Measurements from ENCODE around the gene TXNL1.
"Not testable (repeated sequence)": the region's sequence is repeated elsewhere in the genome, so short reads cannot be mapped to it uniquely, and the experiment has no call there.

The TXNL1 gene

DNA sequence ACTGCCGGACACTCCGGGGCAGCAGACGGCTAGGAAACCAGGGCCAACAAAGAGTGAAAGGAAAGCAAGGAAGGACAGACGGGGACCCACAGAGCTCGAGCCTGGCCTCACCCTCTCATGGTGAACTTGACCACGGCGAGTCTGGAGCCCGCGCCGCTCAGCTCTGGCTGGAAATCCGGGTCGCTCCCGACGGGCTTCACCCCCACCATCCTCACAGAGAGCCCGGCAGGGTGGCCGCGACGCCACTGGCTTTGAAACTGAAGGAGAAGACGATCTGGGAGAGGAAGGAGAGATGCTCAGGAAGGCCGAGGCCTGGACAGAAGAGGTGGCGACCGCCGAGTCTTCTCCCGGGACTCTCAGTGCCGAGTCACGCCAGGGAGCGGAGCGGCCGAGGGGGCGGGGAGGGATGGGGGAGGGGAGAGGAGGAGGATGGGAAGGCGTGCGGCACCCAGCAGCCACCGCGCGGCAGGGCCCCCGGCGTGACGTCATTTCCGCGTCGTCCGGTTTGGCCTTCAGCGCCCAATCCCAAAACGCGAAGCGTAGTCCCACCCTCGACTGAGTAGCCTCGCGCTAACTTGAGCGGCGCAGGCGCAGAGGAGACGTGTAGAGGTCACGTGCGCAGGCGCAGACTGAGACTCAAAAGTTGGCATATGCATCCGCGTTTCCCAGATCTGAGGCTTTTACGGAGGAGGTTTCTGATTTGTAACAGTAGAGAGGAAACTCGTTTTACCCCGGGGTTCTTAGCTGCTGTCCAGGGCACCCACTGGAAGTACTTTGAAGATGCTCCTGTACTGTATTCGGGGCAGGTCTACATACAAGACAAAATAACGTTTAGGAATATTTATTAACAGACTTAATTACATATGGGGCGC, at the start of gene TXNL1:
Gene TXNL1 (minus strand): TSS at position 361 of the 872 bp plus-strand sequence. CDS start 152 bp downstream, at position 209.
- DNase-seq = peak; percentile 92

GRCh38 chr18:56684277-56684676, 45.9 kb upstream of the TXNL1 start:
- DNase-seq = no peak

DNA sequence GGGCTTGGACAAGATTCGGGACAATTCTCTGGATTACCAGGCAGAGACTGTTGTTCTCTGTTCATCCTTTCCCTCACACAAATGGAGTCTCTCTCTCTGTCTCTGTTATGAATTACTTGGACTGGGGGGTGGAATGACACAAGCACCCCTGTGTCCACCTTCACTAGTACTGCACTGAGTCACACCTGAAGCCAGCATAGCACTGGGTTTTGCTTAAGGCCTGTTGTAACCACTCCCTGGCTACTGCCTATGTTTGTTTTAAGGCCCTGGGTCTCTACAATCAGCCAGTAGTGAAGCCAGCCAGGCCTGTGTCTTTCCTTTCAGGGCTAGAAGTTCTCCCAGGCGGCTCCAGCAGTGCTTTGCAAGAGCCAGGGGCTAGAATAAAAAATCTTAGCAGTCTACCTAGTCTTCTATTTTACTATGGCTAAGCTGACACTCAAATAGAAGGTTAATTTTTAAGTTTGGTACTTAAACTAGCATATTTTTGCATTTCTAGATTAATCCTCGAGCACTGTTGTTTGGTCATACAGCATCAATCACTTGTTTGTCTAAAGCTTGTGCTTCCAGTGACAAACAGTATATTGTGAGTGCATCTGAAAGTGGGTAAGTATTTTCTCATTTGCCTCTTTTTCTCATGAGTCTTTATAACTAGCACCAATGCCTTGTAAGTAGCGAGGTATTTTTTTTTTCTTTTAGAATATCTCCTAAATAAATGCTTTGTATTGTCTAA, 40.6 kb upstream of the TXNL1 start:
- DNase-seq = no peak

- no peak for DNase-seq
These were observed 38.2 kb upstream of the TXNL1 start for GRCh38 chr18:56676639-56677038.

DNA sequence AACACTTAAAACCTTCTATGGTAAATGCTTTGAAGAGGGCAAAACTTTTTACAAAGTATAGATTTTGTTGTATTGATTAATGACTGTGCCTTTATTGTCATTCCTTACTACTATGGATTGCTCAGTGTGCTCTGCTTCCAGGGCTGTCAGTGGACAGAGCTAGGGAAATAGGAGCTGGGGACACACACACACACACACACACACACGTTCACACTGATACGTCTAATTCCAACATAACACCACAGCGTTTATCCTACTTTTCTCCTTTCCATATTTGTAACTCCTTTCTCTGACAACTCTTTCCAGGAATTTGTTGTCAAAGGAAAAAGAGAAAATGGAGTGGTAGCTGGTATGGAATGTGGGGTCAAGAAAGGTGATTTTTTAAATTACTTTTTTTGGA, 34.6 kb upstream of the TXNL1 start:
- no peak for DNase-seq

DNA sequence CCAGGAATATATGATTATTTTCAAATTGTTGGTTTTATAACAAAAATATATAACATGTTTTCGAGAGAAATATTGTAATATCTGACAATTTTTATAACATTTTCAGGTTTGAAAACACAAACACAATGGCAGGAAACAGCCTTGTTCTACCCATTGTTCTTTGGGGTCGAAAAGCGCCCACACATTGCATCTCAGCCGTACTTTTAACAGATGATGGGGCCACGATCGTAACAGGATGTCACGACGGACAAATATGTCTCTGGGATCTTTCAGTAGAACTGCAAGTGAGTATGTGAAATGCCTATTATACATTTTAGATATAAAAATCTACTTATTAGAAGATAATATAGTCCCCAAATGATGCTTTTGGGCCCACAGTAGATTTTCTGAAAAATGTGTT, 34.0 kb upstream of the TXNL1 start:
- no peak for DNase-seq

- no peak for DNase-seq
These were observed 24.5 kb upstream of the TXNL1 start for GRCh38 chr18:56662902-56663301.

DNA sequence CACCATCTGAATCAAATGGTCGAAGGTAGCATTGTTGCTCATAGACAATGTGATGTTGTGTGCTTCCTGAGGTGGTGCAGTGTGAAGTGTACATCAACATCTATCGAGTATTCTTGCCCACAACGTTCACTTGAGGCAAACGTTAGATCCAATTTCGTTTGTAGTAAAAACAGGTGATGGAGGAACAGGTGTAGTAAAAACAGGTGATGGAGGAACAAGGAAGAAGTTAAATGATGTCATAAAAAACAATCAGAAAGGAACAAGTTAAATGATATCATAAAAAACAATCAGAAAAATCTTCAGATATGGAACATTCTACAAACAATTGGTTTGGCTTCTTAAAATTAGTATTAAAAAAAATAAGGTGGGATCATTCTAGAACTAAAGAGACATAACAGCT, 24.1 kb upstream of the TXNL1 start:
- no peak for DNase-seq

DNA sequence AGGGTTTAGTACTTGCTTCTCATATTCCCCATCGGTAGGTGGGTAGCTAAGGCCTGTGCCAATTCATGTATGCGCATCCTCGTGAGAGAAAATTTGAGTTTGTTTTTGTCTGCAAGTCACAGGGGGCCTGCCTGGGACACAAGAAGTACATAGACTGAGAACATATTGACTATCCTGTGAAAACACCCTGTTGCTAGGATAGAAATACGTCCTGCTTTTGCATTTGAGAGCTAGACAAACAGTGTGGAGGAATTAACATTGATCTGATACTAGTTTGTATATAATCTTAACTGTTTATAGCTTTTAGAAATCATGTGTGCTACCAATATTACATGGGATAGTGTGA, 23.6 kb upstream of the TXNL1 start:
- DNase-seq = no peak

DNA sequence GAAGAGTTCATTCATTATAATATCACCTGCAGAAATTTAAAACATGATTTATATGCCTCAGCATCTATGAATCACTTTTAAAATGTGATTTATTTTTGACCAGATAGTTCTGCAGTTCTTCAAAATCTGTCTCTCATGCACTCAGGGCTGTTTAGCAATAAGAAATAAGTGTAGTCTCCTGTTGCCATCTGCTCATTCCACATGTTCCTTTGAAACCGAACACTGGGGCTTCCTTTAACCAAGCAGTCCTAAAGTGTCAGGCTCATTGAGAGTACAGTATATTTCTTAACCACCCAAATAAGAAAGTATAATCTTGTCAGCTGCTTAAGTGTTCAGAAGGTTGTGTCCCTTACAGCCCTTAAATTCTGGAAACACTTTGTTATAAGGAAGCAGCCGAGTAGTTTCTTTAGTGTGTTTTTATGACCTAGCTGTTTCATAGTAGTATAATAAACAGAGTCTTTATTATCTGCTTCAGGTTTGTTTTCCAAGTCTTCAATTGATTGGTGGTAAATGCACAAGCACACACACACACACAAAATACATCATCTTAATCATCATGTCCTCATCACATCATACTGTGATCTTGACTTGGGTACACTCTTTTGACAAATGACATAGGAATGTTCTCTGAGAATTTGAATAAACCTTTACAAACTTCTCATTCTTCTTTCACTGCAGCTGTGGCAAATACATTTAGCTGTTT, 23.1 kb upstream of the TXNL1 start:
- DNase-seq = no peak

- DNase-seq = no peak
These were observed 22.3 kb upstream of the TXNL1 start for GRCh38 chr18:56660655-56661054.

GRCh38 chr18:56659111-56659510, 20.7 kb upstream of the TXNL1 start:
- no peak for DNase-seq

DNA sequence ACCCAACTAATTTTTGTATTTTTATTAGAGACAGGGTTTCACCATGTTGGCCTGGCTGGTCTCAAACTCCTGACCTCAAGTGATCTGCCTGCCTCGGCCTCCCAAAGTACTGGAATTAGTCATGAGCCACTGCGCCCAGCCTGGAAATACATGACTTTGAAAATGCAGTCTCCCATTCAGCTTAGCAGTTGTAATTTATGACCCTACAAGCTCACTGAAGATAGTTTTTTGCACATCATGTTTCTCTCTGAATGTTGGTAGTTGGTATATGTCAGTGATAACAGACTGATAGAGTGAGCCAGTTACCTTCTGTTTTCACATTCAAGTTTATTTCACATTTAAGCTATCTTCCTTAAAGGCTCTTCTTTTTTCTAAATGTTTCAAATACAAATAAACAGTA, 19.9 kb upstream of the TXNL1 start:
- no peak for DNase-seq

DNA sequence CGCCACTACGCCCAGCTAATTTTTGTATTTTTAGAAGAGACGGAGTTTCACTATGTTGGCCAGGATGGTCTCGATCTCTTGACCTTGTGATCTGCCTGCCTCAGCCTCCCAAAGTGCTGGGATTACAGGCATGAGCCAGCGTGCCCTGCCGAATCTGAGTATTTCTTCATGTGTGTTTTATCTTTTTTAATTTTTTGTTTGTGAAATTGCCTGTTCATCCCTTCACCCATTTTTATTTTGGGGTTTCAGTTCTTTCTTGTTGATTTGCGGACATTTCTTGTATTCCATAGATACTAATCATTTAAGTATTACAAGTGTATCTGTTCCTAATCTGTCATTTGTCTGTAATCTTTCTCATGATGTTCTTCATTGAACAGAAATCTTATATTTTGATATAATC, 15.9 kb upstream of the TXNL1 start:
- not testable (repeated sequence) for DNase-seq

GRCh38 chr18:56652802-56653201, 14.4 kb upstream of the TXNL1 start:
- no peak for DNase-seq

DNA sequence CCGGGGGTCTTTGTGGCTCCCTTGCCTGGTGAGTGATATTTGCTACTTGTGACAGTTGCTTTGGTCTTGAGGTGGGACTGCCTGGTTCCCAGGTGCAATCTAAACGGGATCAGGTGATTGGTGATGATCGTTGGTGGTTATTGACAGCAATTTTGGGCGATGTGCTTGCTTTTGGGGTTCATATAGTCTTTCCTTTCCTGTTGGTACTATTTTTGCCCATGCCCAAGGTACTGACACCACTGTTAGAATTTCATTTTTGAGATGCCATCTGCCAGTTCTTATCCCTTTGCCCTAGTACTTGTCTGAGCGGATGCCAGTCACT, 13.3 kb upstream of the TXNL1 start:
- no peak for DNase-seq

GRCh38 chr18:56650944-56651770, 12.8 kb upstream of the TXNL1 start, which contains the start of gene WDR7:
Gene WDR7, plus strand, starts transcription at chr18:56651359. Its CDS starts 21,157 bp downstream, at chr18:56672516.
- DNase-seq = peak; percentile 88

DNA sequence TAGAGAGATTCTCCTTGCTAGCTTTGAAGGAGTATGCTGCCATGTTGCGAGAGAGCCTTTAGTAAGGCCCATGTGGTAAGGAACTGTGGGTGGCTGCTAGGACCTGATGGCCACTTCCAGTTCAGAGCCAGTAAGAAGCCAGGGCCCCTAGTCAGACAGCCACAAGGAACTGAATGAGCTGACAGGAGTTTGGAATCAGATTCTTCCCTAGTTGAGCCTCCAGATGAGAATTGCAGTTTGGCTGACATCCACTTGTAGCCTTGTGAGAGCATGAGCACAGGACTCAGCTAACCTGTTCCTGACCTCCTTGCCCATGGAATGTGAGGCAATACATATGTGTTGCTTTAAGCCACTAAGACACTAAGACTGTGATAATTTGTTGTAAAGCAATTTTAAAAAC, 11.6 kb upstream of the TXNL1 start:
- no peak for DNase-seq

DNA sequence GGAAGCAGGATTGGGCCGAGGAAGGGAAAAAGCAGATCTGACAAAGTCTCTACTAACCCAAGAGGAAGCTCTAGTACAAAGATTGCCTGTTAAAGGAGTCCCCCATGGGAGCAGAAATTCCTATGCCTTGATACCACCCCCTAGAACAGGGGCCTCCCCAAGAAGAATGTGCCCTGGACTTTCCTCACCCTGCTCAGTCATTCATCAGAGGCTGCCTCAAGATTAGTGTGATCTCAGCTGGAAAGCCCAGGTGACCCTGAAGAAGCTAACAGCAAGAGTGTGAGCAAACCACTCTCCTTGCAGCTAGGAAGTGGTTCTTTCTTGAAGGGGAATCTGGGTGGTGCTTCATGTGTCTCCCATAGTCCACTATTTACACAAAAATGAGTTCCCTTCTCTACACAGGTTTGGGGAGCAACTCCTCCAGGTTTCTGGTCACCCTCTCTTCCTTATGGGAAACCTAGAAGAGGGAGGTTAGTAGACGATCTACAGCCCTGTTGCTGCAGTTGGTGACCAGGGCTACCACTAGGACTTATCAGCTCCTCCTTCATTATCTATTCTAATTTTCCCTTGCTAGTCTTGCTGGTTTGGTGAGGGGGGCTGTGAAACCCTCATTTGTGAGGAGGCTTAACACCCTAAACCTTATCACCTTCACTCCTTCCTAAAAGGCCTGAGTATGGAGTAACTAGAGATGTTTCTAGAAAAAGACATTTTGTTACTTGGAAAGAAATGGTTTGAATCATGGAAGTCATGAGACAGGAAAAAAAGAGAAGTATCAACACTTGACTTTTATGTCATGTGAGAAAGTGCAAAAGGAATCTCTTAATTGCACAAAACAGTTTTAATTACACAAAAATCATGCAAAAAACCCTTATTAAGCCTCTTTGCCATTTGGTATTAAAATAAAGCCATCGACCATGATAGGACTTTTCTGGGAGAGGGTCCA, 9.8 kb upstream of the TXNL1 start:
- DNase-seq = no peak

DNA sequence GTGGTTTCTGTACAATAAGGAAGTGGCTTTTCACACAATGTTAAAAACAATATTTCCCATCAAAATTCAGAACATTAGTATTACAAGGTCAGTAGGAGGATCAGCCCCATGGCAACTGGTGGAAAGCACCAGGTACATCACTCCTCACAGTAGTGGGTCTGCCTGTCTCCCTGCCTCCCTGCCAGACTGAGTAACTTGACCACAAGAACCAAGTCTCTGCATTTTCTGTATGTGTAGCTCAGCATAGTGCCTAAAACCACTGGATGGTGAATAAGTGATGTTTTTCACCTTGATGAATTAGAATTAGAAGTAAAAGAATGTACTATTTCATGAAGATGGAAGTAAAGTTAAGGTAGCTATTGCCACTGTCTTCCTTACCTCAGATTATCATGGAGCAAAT, 8.7 kb upstream of the TXNL1 start:
- no peak for DNase-seq

- DNase-seq = peak; percentile 31
These were observed 7.1 kb upstream of the TXNL1 start for GRCh38 chr18:56645415-56646016.
